ENCODE data around the gene ALS2. TPM values are rescaled to one million over a fixed set of nuclear protein-coding genes. Genes with fewer than 3 reads are reported as not detected.
A peak's percentile ranks its signal among the peaks of the same experiment; 100 is the strongest.

Gene ALS2
- total RNA-seq, 1 donor from 2014 or later: 48.1 TPM

DNA sequence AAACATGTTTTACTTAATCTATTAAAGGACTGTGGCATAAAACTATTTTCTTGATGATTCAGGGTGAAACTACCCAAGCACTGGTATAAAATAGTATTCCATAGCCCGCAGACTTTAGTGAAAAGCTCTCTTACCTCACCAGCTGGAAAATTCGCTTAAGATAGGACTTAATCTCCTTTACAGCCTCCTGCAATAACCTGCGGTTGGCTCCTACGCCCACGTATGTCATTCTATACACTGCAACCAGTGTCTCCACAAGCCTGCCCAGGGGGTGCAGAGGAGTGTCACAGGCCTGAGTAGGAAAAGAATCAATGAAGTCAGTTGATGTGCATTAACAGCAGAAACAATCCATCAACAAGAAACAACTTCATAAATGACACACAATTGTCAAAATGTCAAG lies 71.0 kb downstream of the ALS2 start:
- no peak overlapping the region for H3K4me3 Mint-ChIP-seq (ENCODE audit: low read depth)
- H3K27ac Mint-ChIP-seq: no peak overlapping the region
- H3K4me1 Mint-ChIP-seq (ENCODE audit: low read depth): no peaks in the 10 kb centered on the region
- H3K27me3 Mint-ChIP-seq: no peaks in the 10 kb centered on the region
- H3K36me3 Mint-ChIP-seq (ENCODE audit: insufficient read depth): peaks cover 20% of the 10 kb centered on the region
- no peaks in the 10 kb centered on the region for H3K9me3 Mint-ChIP-seq (ENCODE audit: low read depth)
- TF ChIP-seq, protein P1, sequence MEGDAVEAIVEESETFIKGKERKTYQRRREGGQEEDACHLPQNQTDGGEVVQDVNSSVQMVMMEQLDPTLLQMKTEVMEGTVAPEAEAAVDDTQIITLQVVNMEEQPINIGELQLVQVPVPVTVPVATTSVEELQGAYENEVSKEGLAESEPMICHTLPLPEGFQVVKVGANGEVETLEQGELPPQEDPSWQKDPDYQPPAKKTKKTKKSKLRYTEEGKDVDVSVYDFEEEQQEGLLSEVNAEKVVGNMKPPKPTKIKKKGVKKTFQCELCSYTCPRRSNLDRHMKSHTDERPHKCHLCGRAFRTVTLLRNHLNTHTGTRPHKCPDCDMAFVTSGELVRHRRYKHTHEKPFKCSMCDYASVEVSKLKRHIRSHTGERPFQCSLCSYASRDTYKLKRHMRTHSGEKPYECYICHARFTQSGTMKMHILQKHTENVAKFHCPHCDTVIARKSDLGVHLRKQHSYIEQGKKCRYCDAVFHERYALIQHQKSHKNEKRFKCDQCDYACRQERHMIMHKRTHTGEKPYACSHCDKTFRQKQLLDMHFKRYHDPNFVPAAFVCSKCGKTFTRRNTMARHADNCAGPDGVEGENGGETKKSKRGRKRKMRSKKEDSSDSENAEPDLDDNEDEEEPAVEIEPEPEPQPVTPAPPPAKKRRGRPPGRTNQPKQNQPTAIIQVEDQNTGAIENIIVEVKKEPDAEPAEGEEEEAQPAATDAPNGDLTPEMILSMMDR (IDR thresholded peaks at IDR 0.05; ENCODE audit: unreplicated experiment): no peak
- DNase-seq (ENCODE audit: low spot score, unreplicated experiment): no peak

GRCh38 chr2:201709049-201709448 lies 71.7 kb downstream of the ALS2 start:
- Mint-ChIP-seq H3K36me3 (ENCODE audit: insufficient read depth) (peaks cover 25% of the 10 kb centered on the region), H3K27ac (no peak overlapping the region), H3K27me3 (no peaks in the 10 kb centered on the region), H3K9me3 (ENCODE audit: low read depth) (no peaks in the 10 kb centered on the region), H3K4me1 (ENCODE audit: low read depth) (no peaks in the 10 kb centered on the region), H3K4me3 (ENCODE audit: low read depth) (no peak overlapping the region)
- TF ChIP-seq, protein P1 (IDR thresholded peaks at IDR 0.05; ENCODE audit: unreplicated experiment): no peak
- DNase-seq (ENCODE audit: low spot score, unreplicated experiment): no peak

DNA sequence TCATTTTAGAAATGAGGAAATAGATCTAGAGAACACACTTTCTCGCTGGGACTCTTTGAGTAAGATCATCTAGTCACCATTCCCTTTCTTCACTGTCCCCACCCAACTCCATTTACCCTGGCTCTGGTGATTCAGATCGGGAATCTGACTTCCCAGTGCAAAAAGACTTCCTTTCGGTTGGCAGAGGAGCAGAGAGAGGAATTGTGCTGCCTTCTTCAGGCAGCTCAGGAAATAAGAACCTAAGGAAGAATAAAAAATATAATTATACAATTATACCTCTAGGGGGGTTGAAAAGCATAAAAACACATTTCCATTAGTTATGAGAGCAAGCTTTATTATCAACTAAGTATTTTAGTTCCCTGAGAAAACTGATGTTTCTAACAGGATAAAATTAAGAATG lies 73.0 kb downstream of the ALS2 start:
- H3K4me1 Mint-ChIP-seq (ENCODE audit: low read depth): no peaks in the 10 kb centered on the region
- H3K9me3 Mint-ChIP-seq (ENCODE audit: low read depth): no peaks in the 10 kb centered on the region
- TF ChIP-seq, protein P1 (IDR thresholded peaks at IDR 0.05; ENCODE audit: unreplicated experiment): no peak
- no peaks in the 10 kb centered on the region for H3K27me3 Mint-ChIP-seq
- H3K4me3 Mint-ChIP-seq (ENCODE audit: low read depth): no peak overlapping the region
- H3K36me3 Mint-ChIP-seq (ENCODE audit: insufficient read depth): peaks cover 20% of the 10 kb centered on the region
- DNase-seq (ENCODE audit: low spot score, unreplicated experiment): no peak
- H3K27ac Mint-ChIP-seq: peak overlapping the region; percentile 45

DNA sequence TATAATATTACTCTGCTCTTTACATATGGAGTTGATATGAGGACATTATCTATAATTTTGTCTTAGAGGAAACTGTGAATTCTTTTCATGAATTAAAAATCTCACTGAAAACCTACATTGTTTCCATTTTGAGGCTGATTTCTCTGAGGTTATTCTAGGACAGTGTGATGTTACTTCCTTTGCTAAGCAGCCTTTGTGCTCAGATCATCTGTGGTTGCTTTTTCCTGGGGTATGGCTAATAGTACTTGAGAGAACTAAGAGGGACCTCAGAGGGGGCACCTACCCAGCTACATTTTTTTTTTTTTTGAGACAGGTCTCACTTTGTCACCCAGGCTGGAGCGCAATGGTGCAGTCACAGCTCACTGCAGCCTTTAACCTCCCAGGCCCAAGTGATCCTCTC lies 73.6 kb downstream of the ALS2 start:
- Mint-ChIP-seq H3K27ac (no peak overlapping the region), H3K36me3 (ENCODE audit: insufficient read depth) (peaks cover 21% of the 10 kb centered on the region), H3K9me3 (ENCODE audit: low read depth) (no peaks in the 10 kb centered on the region), H3K27me3 (no peaks in the 10 kb centered on the region), H3K4me3 (ENCODE audit: low read depth) (no peak overlapping the region), H3K4me1 (ENCODE audit: low read depth) (no peaks in the 10 kb centered on the region)
- TF ChIP-seq, protein P1 (IDR thresholded peaks at IDR 0.05; ENCODE audit: unreplicated experiment): no peak
- no peak for DNase-seq (ENCODE audit: low spot score, unreplicated experiment)

- Mint-ChIP-seq H3K27ac (no peak overlapping the region), H3K9me3 (ENCODE audit: low read depth) (no peaks in the 10 kb centered on the region), H3K4me1 (ENCODE audit: low read depth) (no peaks in the 10 kb centered on the region), H3K4me3 (ENCODE audit: low read depth) (no peak overlapping the region), H3K36me3 (ENCODE audit: insufficient read depth) (peaks cover 21% of the 10 kb centered on the region), H3K27me3 (no peaks in the 10 kb centered on the region)
- TF ChIP-seq, protein P1 (IDR thresholded peaks at IDR 0.05; ENCODE audit: unreplicated experiment): no peak
- DNase-seq (ENCODE audit: low spot score, unreplicated experiment): no peak
Observed at GRCh38 chr2:201704536-201704935, 76.2 kb downstream of the ALS2 start.

All from progenitor cell of endocrine pancreas (in vitro differentiated cells).